SW 1271 (cell line): ENCODE data around the gene TMEM87A.
"Not testable (repeated sequence)": the region's sequence is repeated elsewhere in the genome, so short reads cannot be mapped to it uniquely, and the experiment has no call there.

Source experiments
- DNase-seq, 2 experiments: peaks; one replicate each; lab custom pipeline; 2025; lab: John Stamatoyannopoulos, UW

TMEM87A gene

GRCh38 chr15:42272939-42273899 is at the start of gene TMEM87A, which contains the start of gene GANC:
TSS of gene TMEM87A (minus strand) at chr15:42273433. CDS start at chr15:42273398, 35 bp downstream.
TSS of gene GANC (plus strand) at chr15:42273201. CDS start at chr15:42274482, 1,281 bp downstream.
- peak; percentile 86 to 94 for DNase-seq

GRCh38 chr15:42319206-42319605 is 46.0 kb upstream of the TMEM87A start:
- no peak for DNase-seq

- DNase-seq, result not testable (repeated sequence)
Measured at GRCh38 chr15:42316282-42316805, 43.1 kb upstream of the TMEM87A start.

- no peak for DNase-seq
Measured at GRCh38 chr15:42315521-42315920, 42.3 kb upstream of the TMEM87A start.

GRCh38 chr15:42314818-42315217 is 41.6 kb upstream of the TMEM87A start:
- no peak for DNase-seq

GRCh38 chr15:42313463-42313862 is 40.2 kb upstream of the TMEM87A start:
- no peak for DNase-seq

GRCh38 chr15:42306681-42307080 is 33.4 kb upstream of the TMEM87A start:
- no peak for DNase-seq

GRCh38 chr15:42301004-42301403 is 27.8 kb upstream of the TMEM87A start:
- DNase-seq, result not testable (repeated sequence)

- DNase-seq, result no peak
Measured at GRCh38 chr15:42289166-42289565, 15.9 kb upstream of the TMEM87A start.

- no peak for DNase-seq
Measured at GRCh38 chr15:42287931-42288330, 14.7 kb upstream of the TMEM87A start.

GRCh38 chr15:42286445-42287029 is 13.3 kb upstream of the TMEM87A start:
- no peak for DNase-seq

GRCh38 chr15:42285034-42285433 is 11.8 kb upstream of the TMEM87A start:
- DNase-seq, result no peak

GRCh38 chr15:42284551-42284950 is 11.3 kb upstream of the TMEM87A start:
- DNase-seq, result no peak

GRCh38 chr15:42283671-42284070 is 10.4 kb upstream of the TMEM87A start:
- DNase-seq, result no peak

GRCh38 chr15:42282926-42283325 is 9.7 kb upstream of the TMEM87A start:
- DNase-seq, result no peak

GRCh38 chr15:42282344-42282743 is 9.1 kb upstream of the TMEM87A start:
- DNase-seq, result no peak

GRCh38 chr15:42279234-42279723 is 6.0 kb upstream of the TMEM87A start:
- DNase-seq, result no peak

GRCh38 chr15:42276762-42277161 is 3.5 kb upstream of the TMEM87A start:
- DNase-seq, result no peak

GRCh38 chr15:42275780-42276391 is 2.7 kb upstream of the TMEM87A start:
- no peak for DNase-seq

- DNase-seq, result no peak
Measured at GRCh38 chr15:42274702-42274989, 1.4 kb upstream of the TMEM87A start.

GRCh38 chr15:42273900-42274701 is 868 bp upstream of the TMEM87A start:
- DNase-seq, result peak; percentile 18 to 43

GRCh38 chr15:42270996-42271395 is 2.2 kb downstream of the TMEM87A start:
- DNase-seq, result no peak
